ENCODE results near the gene TXNDC9. TPM values are rescaled to one million over a fixed set of nuclear protein-coding genes. Genes with fewer than 3 reads are reported as not detected.

The TXNDC9 gene
- total RNA-seq (21.7 and 27.1 TPM in 2 replicates), polyA plus RNA-seq (9.3 and 11.2 TPM in 2 replicates), polyA minus RNA-seq (8.2 and 8.3 TPM in 2 replicates)
- total RNA-seq (2013), result 33.9 TPM

GRCh38 chr2:99335911-99336803, at the start of gene TXNDC9:
Gene TXNDC9 (minus strand): TSS chr2:99336333. CDS start chr2:99333210, 3,123 bp downstream.
- H3K27me3 Mint-ChIP-seq, result no peaks in the 10 kb centered on the region
- Histone ChIP-seq H3K4me1 (ENCODE audit: control insufficient read depth in 2 of 2, insufficient read depth in 2 of 2, low read length in 2 of 2) (peaks cover 14 to 31% of the 10 kb centered on the region in 2 donors), H2AFZ (ENCODE audit: insufficient read depth, low read depth, low read length, poor library complexity, severe bottlenecking) (peak within 1 kb of the TSS; percentile 90), H3K27ac (ENCODE audit: low read length in 2 of 2) (peak within 1 kb of the TSS; percentile 90 to 93), H3K36me3 (replicated peaks in 1 of 2; ENCODE audit: control extremely low read depth in 1 of 2, control insufficient read depth in 1 of 2, extremely low read depth in 1 of 2, insufficient read depth in 2 of 2, low read length in 1 of 2) (peaks cover 6 to 19% of the 10 kb centered on the region in 2 experiments), H3K4me2 (replicated peaks; ENCODE audit: low read depth, low read length, poor library complexity, severe bottlenecking) (peak within 1 kb of the TSS; percentile 81), H3K4me3 (ENCODE audit: control extremely low read depth in 1 of 5, extremely low read depth in 1 of 5, insufficient read depth in 1 of 5, low read depth in 2 of 5, low read length in 4 of 5) (peak within 1 kb of the TSS; percentile 78 to 95 (median 87)), H3K9ac (ENCODE audit: low read length) (peak within 1 kb of the TSS; percentile 86), H3K27me3 (replicated peaks in 1 of 4; ENCODE audit: control extremely low read depth in 1 of 4, control insufficient read depth in 3 of 4, insufficient read depth in 4 of 4, low read length in 3 of 4) (no peaks in the 10 kb centered on the region), H3K79me2 (ENCODE audit: control insufficient read depth, insufficient read depth, low read length) (peaks cover 72% of the 10 kb centered on the region), H3K9me3 (ENCODE audit: control extremely low read depth in 1 of 3, control insufficient read depth in 2 of 3, insufficient read depth in 1 of 3, low read length in 2 of 3) (no peaks in the 10 kb centered on the region), H4K20me1 (ENCODE audit: control insufficient read depth, insufficient read depth, low read length, poor library complexity, severe bottlenecking) (peaks cover 18% of the 10 kb centered on the region)
- no peak within 1 kb of the TSS for H3K27ac Mint-ChIP-seq
- under 1% methylated on average over 54 of the region's 60 CpGs for WGBS (ENCODE audit: insufficient coverage)
- DNase-seq (peak; percentile 99), ATAC-seq (ENCODE audit: low read depth) (peak; percentile 73)
- peaks cover 28% of the 10 kb centered on the region for H3K4me1 Mint-ChIP-seq
- H3K9me3 Mint-ChIP-seq (ENCODE audit: insufficient read depth), result no peaks in the 10 kb centered on the region
- H3K4me3 Mint-ChIP-seq, result no peak within 1 kb of the TSS
- CTCF ChIA-PET, result interaction anchor here (1.0 to 2.2 kb wide), 7 partner anchors 152 to 926 kb away, joined by 3 to 14 read pairs (median 6); partner anchors contain the start of genes LIPT1, MITD1, REV1 and TSGA10
- intact Hi-C loops (cut with micrococcal nuclease), result loop anchor here (1.0 to 5.0 kb wide), 7 partner anchors 155 to 925 kb away; partner anchors contain the start of genes C2orf15, COA5, MGAT4A and MITD1
- POLR2A ChIA-PET, result interaction anchor here (0.6 to 2.0 kb wide), 7 partner anchors 30 to 1690 kb away, joined by 3 to 7 read pairs (median 5); partner anchors contain the start of genes C2orf15, COX5B, LIPT1 and REV1
- TF ChIP-seq EZH2 (IDR thresholded peaks at IDR 0.05; ENCODE audit: borderline replicate concordance, insufficient read depth, low read depth, low read length, poor library complexity, severe bottlenecking) (no peak), CTCF (IDR thresholded peaks at IDR 0.05) (no peak)
